ENCODE data around the gene KIF13A. TPM values are rescaled to one million over a fixed set of nuclear protein-coding genes. Genes with fewer than 3 reads are reported as not detected.
"Not testable (repeated sequence)": the region's sequence is repeated elsewhere in the genome, so short reads cannot be mapped to it uniquely, and the experiment has no call there.

KIF13A gene
- total RNA-seq, 2 donors from 2014 or later, result 0.10 to 0.46 TPM

GRCh38 chr6:17813542-17813941, 173.9 kb downstream of the KIF13A start:
- no peaks in the 10 kb centered on the region for H3K4me1 Mint-ChIP-seq (ENCODE audit: low read depth)
- no peak overlapping the region for H3K4me3 Mint-ChIP-seq
- H3K36me3 Mint-ChIP-seq (ENCODE audit: insufficient read depth in 2 of 2), result no peaks in the 10 kb centered on the region

DNA sequence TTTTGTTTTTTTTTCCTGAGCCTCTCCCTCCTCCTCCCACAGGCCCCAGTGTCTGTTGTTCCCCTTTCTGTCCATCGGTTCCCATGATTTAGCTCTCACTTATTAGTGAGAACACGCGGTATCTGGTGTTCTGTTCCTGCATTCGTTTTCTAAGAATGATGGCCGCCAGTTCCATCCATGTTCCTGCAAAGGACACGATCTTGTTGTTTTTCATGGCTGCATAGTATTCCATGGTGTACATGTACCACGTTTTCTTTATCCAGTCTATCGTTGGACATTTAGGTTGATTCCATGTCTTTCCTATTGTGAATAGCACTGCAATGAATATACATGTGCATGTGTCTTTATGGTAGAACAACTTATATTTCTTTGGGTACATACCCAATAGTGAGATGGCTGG, 175.1 kb downstream of the KIF13A start:
- H3K9me3 Mint-ChIP-seq, result no peaks in the 10 kb centered on the region
- H3K4me3 Mint-ChIP-seq, result no peak overlapping the region
- no peaks in the 10 kb centered on the region for H3K4me1 Mint-ChIP-seq (ENCODE audit: low read depth)
- ATAC-seq (replicated peaks in 1 of 2) (no peak), DNase-seq (no peak)
- H3K27me3 Mint-ChIP-seq (ENCODE audit: low read depth), result peaks cover 21% of the 10 kb centered on the region
- no peaks in the 10 kb centered on the region for H3K36me3 Mint-ChIP-seq (ENCODE audit: insufficient read depth in 2 of 2)
- no peak overlapping the region for H3K27ac Mint-ChIP-seq

More at GRCh38 chr6:17813542-17813941, 173.9 kb downstream of the KIF13A start:
- Mint-ChIP-seq H3K27ac (no peak overlapping the region), H3K27me3 (ENCODE audit: low read depth) (peaks cover 26% of the 10 kb centered on the region), H3K9me3 (no peaks in the 10 kb centered on the region)
- no peak for ATAC-seq (replicated peaks in 1 of 2)
- DNase-seq, result no peak

DNA sequence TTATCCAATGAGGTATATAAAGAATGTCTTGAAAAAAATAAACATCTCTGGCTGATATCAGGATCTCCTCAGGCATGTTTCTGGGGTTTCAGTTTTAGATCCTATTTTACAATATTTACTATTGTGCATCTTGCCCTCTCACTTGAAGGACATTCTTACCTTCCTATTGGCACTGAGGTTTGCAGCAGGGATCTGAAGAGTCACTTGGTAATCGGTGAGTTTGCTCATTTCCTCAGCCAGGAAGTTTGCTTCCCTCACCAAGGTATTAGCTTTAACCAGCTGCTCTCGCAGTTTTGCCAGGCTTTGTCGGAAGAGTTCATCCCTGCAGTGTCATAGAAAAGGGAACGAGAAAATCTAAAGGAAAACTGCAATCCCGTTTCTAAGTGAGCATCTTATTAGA, 178.8 kb downstream of the KIF13A start:
- Mint-ChIP-seq H3K27ac (no peak overlapping the region), H3K36me3 (ENCODE audit: insufficient read depth in 2 of 2) (no peaks in the 10 kb centered on the region), H3K4me3 (no peak overlapping the region), H3K27me3 (ENCODE audit: low read depth) (peaks cover 23% of the 10 kb centered on the region), H3K4me1 (ENCODE audit: low read depth) (no peaks in the 10 kb centered on the region), H3K9me3 (no peaks in the 10 kb centered on the region)
- ATAC-seq (replicated peaks in 1 of 2), result no peak
- no peak for DNase-seq

DNA sequence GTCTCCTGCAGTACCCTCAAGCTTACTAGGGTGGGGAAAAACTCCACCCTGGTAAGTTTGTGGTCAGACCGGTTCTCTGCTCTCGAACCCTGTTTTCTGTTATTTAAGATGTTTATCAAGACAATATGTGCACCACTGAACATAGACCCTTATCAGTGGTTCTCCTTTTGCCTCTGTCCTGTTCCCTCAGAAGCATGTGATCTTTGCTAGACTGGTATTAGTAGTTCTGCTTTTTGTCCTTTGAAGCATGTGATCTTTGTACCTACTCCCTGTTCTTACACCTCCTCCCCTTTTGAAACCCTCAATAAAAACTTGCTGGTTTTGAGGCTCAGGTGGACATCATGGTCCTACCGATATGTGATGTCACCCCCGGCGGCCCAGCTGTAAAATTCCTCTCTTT, 180.0 kb downstream of the KIF13A start:
- H3K4me3 Mint-ChIP-seq; H3K36me3 Mint-ChIP-seq (ENCODE audit: insufficient read depth in 2 of 2): not testable (repeated sequence)

DNA sequence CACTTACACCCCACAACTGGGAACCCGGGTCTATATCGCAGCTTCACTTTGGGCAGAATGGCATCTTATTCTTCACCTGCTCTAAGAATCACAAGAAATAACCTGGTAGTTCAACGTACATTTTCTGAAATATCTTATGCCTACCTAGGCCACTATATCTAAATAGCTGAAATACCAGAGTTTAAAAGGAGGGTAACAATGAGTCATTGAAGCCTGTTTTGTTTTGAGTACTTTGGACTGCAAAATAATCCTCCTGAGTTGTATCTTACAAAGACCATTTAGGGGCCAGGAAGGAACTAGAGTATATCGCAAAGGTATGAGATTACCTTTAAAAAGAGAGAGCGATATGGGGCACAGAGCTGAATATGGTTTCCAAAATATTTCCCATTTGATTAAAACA, 184.0 kb downstream of the KIF13A start:
- peaks cover 20% of the 10 kb centered on the region for H3K27me3 Mint-ChIP-seq (ENCODE audit: low read depth)

More for the DNA sequence above, 180.0 kb downstream of the KIF13A start:
- H3K27me3 Mint-ChIP-seq (ENCODE audit: low read depth), result peaks cover 23% of the 10 kb centered on the region
- DNase-seq; H3K27ac Mint-ChIP-seq; H3K9me3 Mint-ChIP-seq; H3K4me1 Mint-ChIP-seq (ENCODE audit: low read depth); ATAC-seq (replicated peaks in 1 of 2): not testable (repeated sequence)

GRCh38 chr6:17798477-17799154, 188.8 kb downstream of the KIF13A start:
- ATAC-seq (replicated peaks in 1 of 2) (no peak), DNase-seq (no peak)
- Mint-ChIP-seq H3K27me3 (ENCODE audit: low read depth) (peaks cover 22% of the 10 kb centered on the region), H3K4me1 (ENCODE audit: low read depth) (no peaks in the 10 kb centered on the region), H3K9me3 (no peaks in the 10 kb centered on the region), H3K27ac (no peak overlapping the region), H3K36me3 (ENCODE audit: insufficient read depth in 2 of 2) (no peaks in the 10 kb centered on the region), H3K4me3 (no peak overlapping the region)

More for the DNA sequence above, 184.0 kb downstream of the KIF13A start:
- Mint-ChIP-seq H3K4me3 (no peak overlapping the region), H3K27ac (no peak overlapping the region), H3K36me3 (ENCODE audit: insufficient read depth in 2 of 2) (no peaks in the 10 kb centered on the region), H3K9me3 (no peaks in the 10 kb centered on the region), H3K4me1 (ENCODE audit: low read depth) (no peaks in the 10 kb centered on the region)
- no peak for DNase-seq
- ATAC-seq (replicated peaks in 1 of 2), result no peak

DNA sequence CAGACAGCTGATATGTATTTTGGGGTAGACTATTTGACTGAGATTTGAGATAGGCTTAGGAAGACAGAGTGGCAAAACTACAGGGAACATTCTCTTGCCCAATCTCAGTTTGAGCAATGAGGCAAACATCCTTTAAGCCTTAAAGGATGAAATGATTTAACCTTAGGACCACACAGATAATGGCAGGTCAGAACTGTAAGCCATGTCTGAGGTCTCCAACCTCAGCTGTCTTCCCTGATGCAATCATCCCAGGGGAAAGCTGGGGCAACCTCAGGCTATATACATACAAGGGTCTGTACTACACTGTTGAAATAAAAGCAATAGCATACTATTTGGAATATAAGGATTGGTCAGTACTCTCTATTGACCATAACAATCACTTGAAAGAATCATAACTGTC, 196.9 kb downstream of the KIF13A start:
- H3K36me3 Mint-ChIP-seq (ENCODE audit: insufficient read depth in 2 of 2), result no peaks in the 10 kb centered on the region
- no peak overlapping the region for H3K27ac Mint-ChIP-seq
- no peak overlapping the region for H3K4me3 Mint-ChIP-seq
- H3K27me3 Mint-ChIP-seq (ENCODE audit: low read depth), result peaks cover 16% of the 10 kb centered on the region
- H3K9me3 Mint-ChIP-seq, result no peaks in the 10 kb centered on the region
- no peak for DNase-seq
- ATAC-seq (replicated peaks in 1 of 2), result no peak
- no peaks in the 10 kb centered on the region for H3K4me1 Mint-ChIP-seq (ENCODE audit: low read depth)

GRCh38 chr6:17785094-17785787, 202.2 kb downstream of the KIF13A start:
- Mint-ChIP-seq H3K36me3 (ENCODE audit: insufficient read depth in 2 of 2) (no peaks in the 10 kb centered on the region), H3K4me1 (ENCODE audit: low read depth) (no peaks in the 10 kb centered on the region), H3K9me3 (no peaks in the 10 kb centered on the region), H3K4me3 (no peak overlapping the region), H3K27ac (no peak overlapping the region), H3K27me3 (ENCODE audit: low read depth) (no peaks in the 10 kb centered on the region)
- ATAC-seq (replicated peaks in 1 of 2) (no peak), DNase-seq (no peak)

- Mint-ChIP-seq H3K4me1 (ENCODE audit: low read depth) (no peaks in the 10 kb centered on the region), H3K9me3 (no peaks in the 10 kb centered on the region), H3K27me3 (ENCODE audit: low read depth) (no peaks in the 10 kb centered on the region), H3K27ac (no peak overlapping the region), H3K4me3 (no peak overlapping the region), H3K36me3 (ENCODE audit: insufficient read depth in 2 of 2) (no peaks in the 10 kb centered on the region)
- DNase-seq (no peak), ATAC-seq (replicated peaks in 1 of 2) (no peak)
These were observed 207.4 kb downstream of the KIF13A start for GRCh38 chr6:17780061-17780460.

DNA sequence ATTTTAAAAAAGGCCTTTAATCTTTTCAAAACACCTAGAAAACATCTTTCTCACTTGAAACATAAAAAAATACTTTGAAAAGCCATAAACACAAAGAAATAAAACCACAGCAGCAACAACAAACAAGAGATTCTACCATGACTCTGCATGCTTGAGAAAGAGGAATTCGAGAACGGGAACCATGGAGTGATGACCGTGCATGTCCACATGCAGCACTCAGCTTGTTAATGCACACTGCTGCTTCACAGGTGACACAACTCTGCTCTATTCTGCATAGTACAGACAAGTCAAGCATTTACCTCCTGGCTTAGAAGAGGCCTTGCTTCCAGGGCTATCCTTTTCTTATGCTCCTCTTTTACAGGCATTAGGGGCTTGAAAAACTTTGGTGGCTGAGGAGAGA, 215.8 kb downstream of the KIF13A start:
- no peak overlapping the region for H3K27ac Mint-ChIP-seq
- no peaks in the 10 kb centered on the region for H3K36me3 Mint-ChIP-seq (ENCODE audit: insufficient read depth in 2 of 2)
- H3K9me3 Mint-ChIP-seq, result no peaks in the 10 kb centered on the region
- no peak overlapping the region for H3K4me3 Mint-ChIP-seq
- DNase-seq (no peak), ATAC-seq (replicated peaks in 1 of 2) (no peak)
- peaks cover 17% of the 10 kb centered on the region for H3K27me3 Mint-ChIP-seq (ENCODE audit: low read depth)
- no peaks in the 10 kb centered on the region for H3K4me1 Mint-ChIP-seq (ENCODE audit: low read depth)

DNA sequence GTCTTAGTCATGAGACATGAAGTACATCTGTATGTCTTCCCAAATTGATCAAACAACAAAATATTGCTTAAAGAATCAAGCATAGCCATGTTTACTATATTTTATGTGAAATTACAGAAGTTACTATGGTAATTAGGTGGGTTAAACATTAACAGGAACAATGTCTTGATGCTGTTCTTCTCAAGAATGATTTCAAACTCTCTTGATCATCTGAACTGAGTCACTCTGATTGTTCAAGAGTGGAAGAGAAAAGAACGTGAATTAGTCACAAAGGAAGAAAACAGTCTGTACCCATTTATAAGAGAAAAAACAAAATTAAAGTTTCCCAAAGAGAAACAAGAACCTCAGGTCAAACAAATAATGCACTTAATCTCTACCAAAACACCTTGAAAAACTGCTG, 218.6 kb downstream of the KIF13A start:
- H3K4me1 Mint-ChIP-seq (ENCODE audit: low read depth), result no peaks in the 10 kb centered on the region
- DNase-seq (no peak), ATAC-seq (replicated peaks in 1 of 2) (no peak)
- H3K9me3 Mint-ChIP-seq, result no peaks in the 10 kb centered on the region
- H3K27me3 Mint-ChIP-seq (ENCODE audit: low read depth), result peaks cover 17% of the 10 kb centered on the region
- no peak overlapping the region for H3K4me3 Mint-ChIP-seq
- H3K27ac Mint-ChIP-seq, result no peak overlapping the region
- no peaks in the 10 kb centered on the region for H3K36me3 Mint-ChIP-seq (ENCODE audit: insufficient read depth in 2 of 2)

- H3K27ac Mint-ChIP-seq, result no peak overlapping the region
- no peak overlapping the region for H3K4me3 Mint-ChIP-seq
- H3K4me1 Mint-ChIP-seq (ENCODE audit: low read depth), result no peaks in the 10 kb centered on the region
These were observed 219.0 kb downstream of the KIF13A start for GRCh38 chr6:17768388-17768787.

GRCh38 chr6:17762651-17763050, 224.8 kb downstream of the KIF13A start:
- Mint-ChIP-seq H3K9me3 (no peaks in the 10 kb centered on the region), H3K36me3 (ENCODE audit: insufficient read depth in 2 of 2) (no peaks in the 10 kb centered on the region), H3K4me3 (no peak overlapping the region), H3K27me3 (ENCODE audit: low read depth) (peaks cover 5% of the 10 kb centered on the region), H3K4me1 (ENCODE audit: low read depth) (no peaks in the 10 kb centered on the region), H3K27ac (no peak overlapping the region)
- no peak for DNase-seq
- ATAC-seq (replicated peaks in 1 of 2), result peak; percentile 50 to 70

More at GRCh38 chr6:17768388-17768787, 219.0 kb downstream of the KIF13A start:
- Mint-ChIP-seq H3K36me3 (ENCODE audit: insufficient read depth in 2 of 2) (no peaks in the 10 kb centered on the region), H3K27me3 (ENCODE audit: low read depth) (peaks cover 17% of the 10 kb centered on the region), H3K9me3 (no peaks in the 10 kb centered on the region)
- no peak for ATAC-seq (replicated peaks in 1 of 2)
- no peak for DNase-seq

DNA sequence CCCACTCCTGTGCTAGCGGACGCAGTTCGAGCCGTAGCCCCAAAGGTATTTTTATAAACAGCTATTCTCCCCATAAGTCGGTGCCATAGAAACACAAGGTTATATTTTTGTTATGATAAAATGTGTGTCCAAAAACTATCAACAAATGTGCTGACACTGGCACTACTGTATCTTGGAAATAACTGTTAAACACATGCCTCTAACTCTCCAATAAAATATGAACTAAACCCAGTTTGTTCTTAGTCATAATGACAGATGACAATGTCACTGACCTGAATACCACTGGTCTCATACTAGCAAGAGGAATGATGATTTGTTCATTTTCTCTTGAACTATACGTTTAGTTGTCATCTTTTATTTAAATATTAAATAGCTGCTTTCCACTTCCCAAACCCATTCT, 229.3 kb downstream of the KIF13A start:
- H3K36me3 Mint-ChIP-seq (ENCODE audit: insufficient read depth in 2 of 2), result no peaks in the 10 kb centered on the region
- DNase-seq, result no peak
- H3K4me3 Mint-ChIP-seq, result no peak overlapping the region
- H3K27me3 Mint-ChIP-seq (ENCODE audit: low read depth), result peaks cover 5% of the 10 kb centered on the region
- no peak for ATAC-seq (replicated peaks in 1 of 2)
- H3K4me1 Mint-ChIP-seq (ENCODE audit: low read depth), result no peaks in the 10 kb centered on the region
- no peaks in the 10 kb centered on the region for H3K9me3 Mint-ChIP-seq
- H3K27ac Mint-ChIP-seq, result no peak overlapping the region
